ENCODE measurements around the gene MATN1.

The MATN1 gene

DNA sequence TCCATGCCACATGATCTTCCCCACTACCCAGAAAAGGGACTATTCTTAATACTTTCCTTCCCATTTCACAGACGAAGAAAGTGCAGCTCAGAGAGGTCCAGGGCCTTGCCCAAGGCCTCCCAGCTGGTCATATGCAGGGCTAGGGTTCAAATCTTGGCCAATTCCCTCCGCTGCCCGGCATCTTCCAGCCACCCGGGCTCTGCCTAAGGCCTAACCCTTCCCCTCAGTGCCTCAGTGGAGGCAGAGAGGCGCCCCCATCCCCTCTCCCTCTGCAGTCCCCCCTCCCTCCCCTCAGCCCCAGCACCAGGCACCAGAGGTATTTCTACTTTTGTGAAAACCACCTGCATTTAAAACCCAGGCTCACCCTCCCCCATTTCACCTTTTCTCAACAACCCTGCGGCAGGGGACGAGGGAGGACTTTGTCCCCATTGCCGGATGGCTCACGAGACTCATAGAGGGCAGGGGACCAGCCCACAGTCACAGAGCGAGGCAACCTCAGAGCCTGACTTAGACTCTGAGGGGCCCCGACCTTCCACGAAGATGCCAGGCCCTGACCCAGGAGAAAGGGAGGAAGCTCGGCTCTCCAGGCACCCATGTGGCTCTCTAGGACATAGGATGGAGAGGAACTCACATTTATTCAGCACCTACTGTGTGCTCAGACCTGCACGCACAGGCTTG, 21.9 kb upstream of the MATN1 start:
- TF ChIP-seq CTCF (IDR thresholded peaks at IDR 0.05): no peak

DNA sequence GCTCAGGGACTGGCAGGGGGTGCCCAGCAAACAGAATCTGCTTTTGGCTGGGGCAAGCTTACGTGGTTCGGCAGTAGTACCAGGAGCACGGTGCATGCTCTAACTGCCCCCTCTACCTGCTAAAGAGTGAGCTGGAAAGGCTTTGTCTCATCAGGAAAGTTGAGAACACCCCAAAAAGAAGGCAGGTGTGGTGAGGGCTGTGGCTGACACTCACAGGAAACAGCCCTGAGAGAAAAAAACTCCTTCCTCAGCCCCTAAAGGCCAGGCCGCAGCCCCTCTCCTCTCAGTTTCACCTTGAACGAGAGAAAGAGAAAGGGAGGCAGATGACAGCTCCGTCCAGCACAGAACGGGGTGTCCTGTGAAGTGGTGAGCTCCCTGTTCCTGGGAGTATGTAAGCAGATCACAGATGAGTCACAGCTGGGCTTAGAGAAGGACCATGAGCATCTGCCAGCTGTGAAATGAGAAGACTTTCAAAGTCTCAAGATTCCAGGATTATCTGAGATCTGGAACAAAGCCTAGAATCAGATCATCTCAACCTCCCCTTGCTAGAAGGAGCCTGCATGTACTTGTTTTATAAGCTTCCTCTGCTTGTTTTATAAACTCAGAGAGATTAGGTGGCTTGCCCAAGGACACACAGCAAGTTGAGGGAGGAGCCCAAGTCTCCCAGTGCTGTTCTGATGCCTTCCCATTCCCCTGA, 20.8 kb upstream of the MATN1 start:
- TF ChIP-seq CTCF (IDR thresholded peaks at IDR 0.05): no peak

GRCh38 chr1:30743584-30744059, 20.2 kb upstream of the MATN1 start:
- TF ChIP-seq CTCF (IDR thresholded peaks at IDR 0.05): no peak

DNA sequence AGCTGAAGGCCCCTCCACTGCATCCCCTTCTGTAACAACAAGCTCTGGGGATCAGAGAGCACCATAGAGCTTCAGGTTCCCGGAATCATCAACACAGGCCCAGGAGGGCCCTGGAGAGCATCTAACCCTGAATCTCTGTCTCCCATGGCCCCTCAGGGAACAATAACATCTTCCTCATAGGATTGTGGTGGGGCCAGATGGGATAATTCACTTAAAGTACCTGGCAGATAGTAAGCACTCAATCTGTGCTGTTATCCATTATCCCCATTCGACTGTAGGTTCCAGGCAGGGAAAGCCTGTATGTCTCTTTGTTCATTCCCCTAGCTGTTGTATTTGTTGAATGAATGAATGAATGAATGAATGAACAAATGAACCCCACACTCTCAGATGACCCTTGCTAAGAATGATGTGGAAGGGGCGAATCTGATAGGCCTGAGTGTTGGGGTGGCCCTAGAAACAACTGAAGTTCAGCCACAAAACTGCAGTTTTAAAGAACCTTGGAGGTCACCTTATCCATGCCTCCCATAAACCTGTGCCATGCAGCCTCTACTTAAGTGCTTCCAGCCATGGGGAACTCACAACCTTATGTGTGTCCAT, 19.7 kb upstream of the MATN1 start:
- TF ChIP-seq CTCF (IDR thresholded peaks at IDR 0.05): no peak

DNA sequence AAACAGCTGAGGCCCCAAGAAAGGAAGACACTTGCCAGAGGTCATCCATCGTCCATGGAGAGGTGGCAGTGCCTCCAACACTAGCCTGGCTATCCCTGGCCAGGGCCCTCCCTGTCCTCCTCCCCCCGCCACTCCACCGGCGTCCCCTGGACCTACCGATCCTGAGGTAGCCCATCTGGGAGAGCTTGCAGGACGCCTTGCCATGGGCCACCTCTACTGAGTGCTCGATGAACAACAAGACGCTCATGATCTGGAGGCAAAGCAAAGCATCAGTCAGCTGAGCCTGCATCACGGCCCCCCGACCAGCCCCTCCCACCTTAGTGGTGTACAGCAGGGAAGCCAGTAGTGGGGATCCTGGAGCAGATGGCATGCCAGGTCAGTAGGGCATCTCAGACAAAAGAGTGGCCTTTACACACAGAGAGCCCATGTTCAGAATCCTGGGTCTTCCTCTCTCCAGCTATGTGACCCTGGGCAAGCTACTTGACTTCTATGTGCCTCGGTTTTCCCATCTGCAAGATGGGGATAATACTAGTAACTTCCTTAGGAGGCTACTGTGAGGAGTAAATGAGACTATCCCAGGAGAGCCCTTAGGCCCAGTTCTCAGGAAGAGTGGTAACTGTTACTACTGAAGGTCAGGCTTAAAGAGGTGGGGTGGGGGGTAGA, 19.0 kb upstream of the MATN1 start:
- no peak for TF ChIP-seq CTCF (IDR thresholded peaks at IDR 0.05)

- no peak for TF ChIP-seq CTCF (IDR thresholded peaks at IDR 0.05)
Measured at GRCh38 chr1:30741239-30741894, 18.0 kb upstream of the MATN1 start.

Data from LNCAP (cell line).